ENCODE results near the gene CSAG2.
"Not testable (repeated sequence)": the region's sequence is repeated elsewhere in the genome, so short reads cannot be mapped to it uniquely, and the experiment has no call there.

DNA sequence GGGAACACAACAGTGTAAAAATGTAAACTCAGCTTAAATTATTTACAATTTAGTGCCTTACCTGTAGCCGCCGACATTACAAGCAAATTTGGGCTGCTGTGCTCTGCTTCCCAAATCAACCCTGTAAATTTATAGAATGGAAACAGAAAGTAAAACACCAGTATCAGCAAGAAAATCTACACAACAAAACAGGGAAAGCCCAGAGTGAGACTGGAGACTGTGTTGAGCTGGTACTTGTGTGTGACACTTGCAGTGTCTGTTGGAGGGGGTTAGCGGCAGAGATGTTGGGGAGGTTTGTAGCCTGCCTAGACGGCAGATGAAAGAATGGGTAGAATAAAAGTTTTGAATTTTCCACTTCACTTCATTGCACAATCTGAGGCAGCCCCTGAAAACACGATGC, 4.1 kb upstream of the CSAG2 start:
- TF ChIP-seq TAF1 (IDR thresholded peaks at IDR 0.05; ENCODE audit: low read depth); CTCF (IDR thresholded peaks at IDR 0.05; ENCODE audit: poor library complexity, severe bottlenecking); EP300 (conservative IDR thresholded peaks at IDR 0.05; ENCODE audit: poor library complexity, severe bottlenecking); EZH2 (IDR thresholded peaks at IDR 0.05; ENCODE audit: borderline replicate concordance, insufficient read depth, low read length, poor library complexity, severe bottlenecking); SMC3 (conservative IDR thresholded peaks at IDR 0.05; ENCODE audit: poor library complexity); RAD21 (conservative IDR thresholded peaks at IDR 0.05); POLR2AphosphoS5 (IDR thresholded peaks at IDR 0.05): not testable (repeated sequence)

Measured in neural cell (in vitro differentiated cells).